Keratinocyte (primary cell): ENCODE data around the gene NF1. TPM values are rescaled to one million over a fixed set of nuclear protein-coding genes. Genes with fewer than 3 reads are reported as not detected.

Experiments used
- DNase-seq: peaks from one replicate; pipeline ENCODE4 v3.0.0-alpha.2; 2011; ENCODE audit warnings: low read depth, missing footprints, low spot score
- FAIRE-seq: peaks from 2 replicates; lab custom pipeline; 2011; peaks lifted over from hg19 to GRCh38; lab: Jason Lieb, UNC
- H2AFZ ChIP-seq: 2 replicates; pipeline ENCODE4 v1.6.0; 2012; ENCODE audit warnings: low read length, control low read depth, inconsistent platforms; ENCODE audit not compliant: control insufficient read depth
- H3K27ac ChIP-seq: 2 replicates; pipeline ENCODE4 v1.5.1; 2011; ENCODE audit warnings: low read length; ENCODE audit not compliant: control insufficient read depth, insufficient read depth
- H3K27me3 ChIP-seq: 3 replicates; pipeline ENCODE4 v1.6.0; 2011; ENCODE audit warnings: low read length; ENCODE audit not compliant: control insufficient read depth, insufficient read depth; ENCODE audit errors: extremely low read depth
- H3K36me3 ChIP-seq, 2 experiments: 2 replicates in 1 of 2; 3 replicates in 1 of 2; pipeline ENCODE4 v1.5.1; 2011; ENCODE audit warnings: low read length in 2 of 2, mild to moderate bottlenecking in 1 of 2; ENCODE audit not compliant: control insufficient read depth in 2 of 2, insufficient read depth in 2 of 2; ENCODE audit errors: extremely low read depth in 1 of 2
- H3K4me1 ChIP-seq: 3 replicates; pipeline ENCODE4 v1.5.1; 2011; ENCODE audit warnings: low read length; ENCODE audit not compliant: control insufficient read depth, insufficient read depth; ENCODE audit errors: extremely low read depth
- H3K4me2 ChIP-seq: 3 replicates; pipeline ENCODE4 v1.6.0; 2011; ENCODE audit warnings: low read depth, low read length; ENCODE audit not compliant: control insufficient read depth, insufficient read depth; ENCODE audit errors: extremely low read depth
- H3K4me3 ChIP-seq, 3 experiments: fragments of 200-600 bp in 1 of 3; sonication (generic) in 1 of 3; 2 replicates in 2 of 3; 3 replicates in 1 of 3; pipeline ENCODE4 v1.5.1; 2011 to 2016; ENCODE audit warnings: low read length in 3 of 3, mild to moderate bottlenecking in 3 of 3, control low read depth in 2 of 3, inconsistent platforms in 1 of 3, low read depth in 1 of 3, mixed read lengths in 1 of 3, mixed run types in 1 of 3, moderate library complexity in 1 of 3; ENCODE audit not compliant: control insufficient read depth in 2 of 3, insufficient read depth in 2 of 3; ENCODE audit errors: extremely low read depth in 1 of 3
- H3K79me2 ChIP-seq: 2 replicates; pipeline ENCODE4 v1.6.0; 2012; ENCODE audit warnings: low read length; ENCODE audit not compliant: control insufficient read depth, insufficient read depth
- H3K9ac ChIP-seq: 3 replicates; pipeline ENCODE4 v1.6.0; 2011; ENCODE audit warnings: low read length; ENCODE audit not compliant: control insufficient read depth, insufficient read depth; ENCODE audit errors: extremely low read depth
- H3K9me1 ChIP-seq: 3 replicates; pipeline ENCODE4 v1.6.0; 2011; ENCODE audit warnings: low read length; ENCODE audit not compliant: control insufficient read depth, insufficient read depth; ENCODE audit errors: extremely low read depth
- H3K9me3 ChIP-seq: 2 replicates; pipeline ENCODE4 v1.5.1; 2012; ENCODE audit warnings: low read depth, low read length; ENCODE audit not compliant: control insufficient read depth
- H4K20me1 ChIP-seq: 3 replicates; pipeline ENCODE4 v1.6.0; 2011; ENCODE audit warnings: low read length; ENCODE audit not compliant: control insufficient read depth, insufficient read depth; ENCODE audit errors: extremely low read depth
- EZH2 ChIP-seq: IDR thresholded peaks from one replicate; pipeline ENCODE4 v1.6.1; 2012; ENCODE audit warnings: inconsistent platforms, mild to moderate bottlenecking, low read length, moderate library complexity
- dilution Hi-C: fragments of 300-500 bp; cut with MboI; formaldehyde crosslinking; loops from one replicate; pipeline ENCODE4 v1.7.0; 2020; ENCODE audit warnings: low sequenced_read_pairs; ENCODE audit not compliant: extremely low pct_ligation_motif_present
- polyA plus RNA-seq, 5 experiments: library from polyadenylated mRNA; depleted of rRNA in 3 of 5; stranded (reverse) in 3 of 5; stranded (forward) in 1 of 5; unstranded in 1 of 5; fragments of >200 nt; gene quantifications; 1 replicate in 1 of 5; 2 replicates in 3 of 5; 3 replicates in 1 of 5; pipeline versions ENCODE4 v1.2.1 to v1.2.3, GENCODE V29; 2011 to 2012; ENCODE audit warnings: missing spikeins in 2 of 5, low read depth in 1 of 5, low replicate concordance in 1 of 5
- TF ChIP-seq, protein P1 (sequence below), 3 experiments: IDR thresholded peaks in 1 of 3; conservative IDR thresholded peaks in 1 of 3; optimal IDR thresholded peaks in 1 of 3; 2 replicates in 2 of 3; 3 replicates in 1 of 3; pipeline versions ENCODE3 to v1.5.1; 2011; ENCODE audit warnings: low read length in 3 of 3, mild to moderate bottlenecking in 3 of 3, moderate library complexity in 2 of 3, control low read depth in 1 of 3, inconsistent platforms in 1 of 3; ENCODE audit not compliant: insufficient read depth in 2 of 3; ENCODE audit errors: extremely low read depth in 1 of 3

Gene NF1
- polyA plus RNA-seq, 1 donor (not counting 4 experiments of a cell fraction or from before 2014, with no cell fraction given) = 26.7 TPM

- FAIRE-seq (peak; percentile 71), DNase-seq (no peak)
- H3K4me3 ChIP-seq = no peak overlapping the region
- H3K79me2 ChIP-seq = no peaks in the 10 kb centered on the region
- no peaks in the 10 kb centered on the region for H4K20me1 ChIP-seq
- H3K9me3 ChIP-seq = no peaks in the 10 kb centered on the region
- no peak overlapping the region for H3K9ac ChIP-seq
- peaks cover 26% of the 10 kb centered on the region for H3K4me1 ChIP-seq
- H3K4me2 ChIP-seq = no peak overlapping the region
- dilution Hi-C loops = no loop called here
- TF ChIP-seq, protein P1, sequence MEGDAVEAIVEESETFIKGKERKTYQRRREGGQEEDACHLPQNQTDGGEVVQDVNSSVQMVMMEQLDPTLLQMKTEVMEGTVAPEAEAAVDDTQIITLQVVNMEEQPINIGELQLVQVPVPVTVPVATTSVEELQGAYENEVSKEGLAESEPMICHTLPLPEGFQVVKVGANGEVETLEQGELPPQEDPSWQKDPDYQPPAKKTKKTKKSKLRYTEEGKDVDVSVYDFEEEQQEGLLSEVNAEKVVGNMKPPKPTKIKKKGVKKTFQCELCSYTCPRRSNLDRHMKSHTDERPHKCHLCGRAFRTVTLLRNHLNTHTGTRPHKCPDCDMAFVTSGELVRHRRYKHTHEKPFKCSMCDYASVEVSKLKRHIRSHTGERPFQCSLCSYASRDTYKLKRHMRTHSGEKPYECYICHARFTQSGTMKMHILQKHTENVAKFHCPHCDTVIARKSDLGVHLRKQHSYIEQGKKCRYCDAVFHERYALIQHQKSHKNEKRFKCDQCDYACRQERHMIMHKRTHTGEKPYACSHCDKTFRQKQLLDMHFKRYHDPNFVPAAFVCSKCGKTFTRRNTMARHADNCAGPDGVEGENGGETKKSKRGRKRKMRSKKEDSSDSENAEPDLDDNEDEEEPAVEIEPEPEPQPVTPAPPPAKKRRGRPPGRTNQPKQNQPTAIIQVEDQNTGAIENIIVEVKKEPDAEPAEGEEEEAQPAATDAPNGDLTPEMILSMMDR (optimal IDR thresholded peaks at IDR 0.05 in 1 of 3, IDR thresholded peaks at IDR 0.05 in 1 of 3, conservative IDR thresholded peaks at IDR 0.05 in 1 of 3; ENCODE audit: extremely low read depth in 1 of 3, insufficient read depth in 2 of 3, low read length in 3 of 3) = no peak
- no peak for TF ChIP-seq EZH2
- no peaks in the 10 kb centered on the region for H3K36me3 ChIP-seq
- H2AFZ ChIP-seq = no peak overlapping the region
- no peak overlapping the region for H3K27ac ChIP-seq
- H3K9me1 ChIP-seq = no peaks in the 10 kb centered on the region
- H3K27me3 ChIP-seq = no peaks in the 10 kb centered on the region
Measured at GRCh38 chr17:31074772-31075555, 19.8 kb upstream of the NF1 start.

- no peaks in the 10 kb centered on the region for H4K20me1 ChIP-seq
- no peaks in the 10 kb centered on the region for H3K79me2 ChIP-seq
- H3K4me1 ChIP-seq = peaks cover 6% of the 10 kb centered on the region
- no peak overlapping the region for H3K4me3 ChIP-seq
- no peak overlapping the region for H3K4me2 ChIP-seq
- TF ChIP-seq, protein P1 (optimal IDR thresholded peaks at IDR 0.05 in 1 of 3, IDR thresholded peaks at IDR 0.05 in 1 of 3, conservative IDR thresholded peaks at IDR 0.05 in 1 of 3; ENCODE audit: extremely low read depth in 1 of 3, insufficient read depth in 2 of 3, low read length in 3 of 3) = no peak
- TF ChIP-seq EZH2 = no peak
- FAIRE-seq (no peak), DNase-seq (no peak)
- dilution Hi-C loops = no loop called here
- no peaks in the 10 kb centered on the region for H3K27me3 ChIP-seq
- H3K9me3 ChIP-seq = no peaks in the 10 kb centered on the region
- H3K9ac ChIP-seq = no peak overlapping the region
- H3K9me1 ChIP-seq = no peaks in the 10 kb centered on the region
- no peak overlapping the region for H3K27ac ChIP-seq
- H2AFZ ChIP-seq = no peak overlapping the region
- no peaks in the 10 kb centered on the region for H3K36me3 ChIP-seq
Measured at GRCh38 chr17:31078290-31078689, 16.5 kb upstream of the NF1 start.
